DOHH2 (cell line): ENCODE results near the gene KIAA0408.

Experiments
- H3F3A ChIP-seq: fragments of 200-600 bp; sonication (generic), shearing (Covaris generic); 2 replicates; pipeline ENCODE4 v1.6.0; 2016; ENCODE audit warnings: antibody characterized with exemption, mild to moderate bottlenecking; ENCODE audit not compliant: control insufficient read depth, insufficient read depth
- H3K27ac ChIP-seq: fragments of 200-600 bp; sonication (generic); 2 replicates; pipeline ENCODE4 v1.5.1; 2014; ENCODE audit warnings: low read depth, mild to moderate bottlenecking, low read length, moderate library complexity
- H3K27me3 ChIP-seq: fragments of 200-600 bp; sonication (generic); 2 replicates; pipeline ENCODE4 v1.6.1; 2014; ENCODE audit warnings: mild to moderate bottlenecking, low read length, mixed read lengths; ENCODE audit not compliant: control insufficient read depth
- H3K36me3 ChIP-seq: fragments of 200-600 bp; sonication (generic); 2 replicates; pipeline ENCODE4 v1.6.1; 2014; ENCODE audit warnings: mild to moderate bottlenecking, low read length, moderate library complexity, mixed read lengths; ENCODE audit not compliant: control insufficient read depth
- H3K4me1 ChIP-seq: fragments of 200-600 bp; sonication (generic); 2 replicates; pipeline ENCODE4 v1.6.1; 2014; ENCODE audit warnings: mild to moderate bottlenecking, low read length, mixed read lengths; ENCODE audit not compliant: control insufficient read depth
- H3K4me2 ChIP-seq: fragments of 200-600 bp; sonication (generic); 2 replicates; pipeline ENCODE4 v1.6.0; 2014; ENCODE audit warnings: mild to moderate bottlenecking, low read length, moderate library complexity
- H3K4me3 ChIP-seq: fragments of 200-600 bp; sonication (generic); 2 replicates; pipeline ENCODE4 v1.5.1; 2014; ENCODE audit warnings: mild to moderate bottlenecking, low read length, mixed read lengths
- H3K79me2 ChIP-seq: fragments of 200-600 bp; sonication (generic); 2 replicates; pipeline ENCODE4 v1.6.1; 2014; ENCODE audit warnings: mild to moderate bottlenecking, low read length, mixed read lengths; ENCODE audit not compliant: control insufficient read depth
- H3K9me2 ChIP-seq: fragments of 200-600 bp; sonication (generic); replicated peaks from 2 replicates; pipeline ENCODE4 v1.6.1; 2014; ENCODE audit warnings: mild to moderate bottlenecking, low read length, mixed read lengths; ENCODE audit not compliant: control insufficient read depth
- H3K9me3 ChIP-seq: fragments of 200-600 bp; sonication (generic); 2 replicates; pipeline ENCODE4 v1.6.1; 2014; ENCODE audit warnings: antibody characterized with exemption, low read length, mixed read lengths; ENCODE audit not compliant: control insufficient read depth, insufficient read depth
- H4K20me1 ChIP-seq: fragments of 200-600 bp; sonication (generic); 2 replicates; pipeline ENCODE4 v1.6.0; 2014; ENCODE audit warnings: low read depth, mild to moderate bottlenecking, antibody characterized with exemption, low read length, moderate library complexity; ENCODE audit not compliant: control insufficient read depth, insufficient read depth
- EZH2phosphoT487 ChIP-seq: fragments of 200-600 bp; sonication (generic); IDR thresholded peaks from 2 replicates; pipeline ENCODE4 v1.6.1; 2017; ENCODE audit warnings: borderline replicate concordance, mild to moderate bottlenecking, antibody characterized with exemption, low read length, moderate library complexity, mixed read lengths
- TF ChIP-seq, protein P1 (sequence below): fragments of 200-600 bp; sonication (generic); IDR thresholded peaks from one replicate; pipeline ENCODE4 v1.5.1; 2014; ENCODE audit warnings: antibody characterized with exemption, mild to moderate bottlenecking, low read depth, low read length; ENCODE audit not compliant: poor library complexity, severe bottlenecking

The KIAA0408 gene

DNA sequence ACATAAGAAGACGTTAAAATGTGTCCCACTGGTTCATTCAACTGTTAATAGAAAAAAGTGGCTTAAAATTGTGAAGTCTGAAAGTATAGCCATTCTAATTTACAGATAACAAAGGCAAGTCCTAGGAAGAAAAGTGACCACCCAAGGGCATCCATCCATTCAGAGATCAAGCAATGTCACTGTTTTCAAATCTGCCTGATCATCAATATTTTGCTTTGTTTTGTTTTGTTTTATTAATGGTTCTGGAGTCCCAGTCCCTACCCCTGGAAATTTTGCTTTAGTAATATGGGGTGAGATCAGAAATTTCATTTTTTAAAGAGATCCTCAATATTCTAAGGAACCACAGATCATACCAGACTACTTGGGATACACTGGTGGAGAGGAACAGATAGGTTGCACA lies 17.3 kb downstream of the KIAA0408 start:
- Histone ChIP-seq H3F3A (no peaks in the 10 kb centered on the region), H3K9me3 (no peaks in the 10 kb centered on the region), H3K27me3 (0 out of 2 replicates have a peak, but pooled peaks cover 3% of the 10 kb centered on the region), H3K9me2 (no peaks in the 10 kb centered on the region), H3K79me2 (no peaks in the 10 kb centered on the region), H3K4me1 (no peaks in the 10 kb centered on the region), H3K4me2 (no peak overlapping the region), H3K4me3 (no peak overlapping the region), H4K20me1 (no peaks in the 10 kb centered on the region), H3K27ac (no peak overlapping the region), H3K36me3 (no peaks in the 10 kb centered on the region)
- no peak for TF ChIP-seq EZH2phosphoT487
- TF ChIP-seq, protein P1, sequence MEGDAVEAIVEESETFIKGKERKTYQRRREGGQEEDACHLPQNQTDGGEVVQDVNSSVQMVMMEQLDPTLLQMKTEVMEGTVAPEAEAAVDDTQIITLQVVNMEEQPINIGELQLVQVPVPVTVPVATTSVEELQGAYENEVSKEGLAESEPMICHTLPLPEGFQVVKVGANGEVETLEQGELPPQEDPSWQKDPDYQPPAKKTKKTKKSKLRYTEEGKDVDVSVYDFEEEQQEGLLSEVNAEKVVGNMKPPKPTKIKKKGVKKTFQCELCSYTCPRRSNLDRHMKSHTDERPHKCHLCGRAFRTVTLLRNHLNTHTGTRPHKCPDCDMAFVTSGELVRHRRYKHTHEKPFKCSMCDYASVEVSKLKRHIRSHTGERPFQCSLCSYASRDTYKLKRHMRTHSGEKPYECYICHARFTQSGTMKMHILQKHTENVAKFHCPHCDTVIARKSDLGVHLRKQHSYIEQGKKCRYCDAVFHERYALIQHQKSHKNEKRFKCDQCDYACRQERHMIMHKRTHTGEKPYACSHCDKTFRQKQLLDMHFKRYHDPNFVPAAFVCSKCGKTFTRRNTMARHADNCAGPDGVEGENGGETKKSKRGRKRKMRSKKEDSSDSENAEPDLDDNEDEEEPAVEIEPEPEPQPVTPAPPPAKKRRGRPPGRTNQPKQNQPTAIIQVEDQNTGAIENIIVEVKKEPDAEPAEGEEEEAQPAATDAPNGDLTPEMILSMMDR: no peak

DNA sequence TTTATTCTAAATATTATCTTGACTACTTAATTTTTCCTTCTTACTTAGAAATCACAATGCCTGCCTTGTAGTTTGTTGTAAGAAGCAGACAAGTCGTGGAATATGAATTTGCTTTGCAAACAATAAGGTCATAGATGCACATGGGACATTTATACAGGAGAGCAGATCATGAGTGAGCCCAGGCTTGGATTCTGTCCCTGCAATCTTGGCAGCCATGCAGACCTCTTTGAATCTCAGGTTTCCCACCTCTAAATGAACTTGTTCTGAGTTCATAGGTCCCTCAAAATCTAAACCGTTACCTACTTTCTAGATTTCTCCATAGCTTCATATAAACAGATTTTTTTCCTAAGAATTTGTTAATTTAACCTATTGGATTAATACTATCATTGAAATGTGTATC lies 19.5 kb downstream of the KIAA0408 start:
- Histone ChIP-seq H3K4me3 (no peak overlapping the region), H3K9me3 (no peaks in the 10 kb centered on the region), H3F3A (no peaks in the 10 kb centered on the region), H3K9me2 (no peaks in the 10 kb centered on the region), H3K4me2 (no peak overlapping the region), H3K27ac (no peak overlapping the region), H3K4me1 (no peaks in the 10 kb centered on the region), H3K36me3 (no peaks in the 10 kb centered on the region), H3K79me2 (no peaks in the 10 kb centered on the region), H4K20me1 (no peaks in the 10 kb centered on the region), H3K27me3 (no peaks in the 10 kb centered on the region)
- TF ChIP-seq, protein P1: no peak
- TF ChIP-seq EZH2phosphoT487: no peak

DNA sequence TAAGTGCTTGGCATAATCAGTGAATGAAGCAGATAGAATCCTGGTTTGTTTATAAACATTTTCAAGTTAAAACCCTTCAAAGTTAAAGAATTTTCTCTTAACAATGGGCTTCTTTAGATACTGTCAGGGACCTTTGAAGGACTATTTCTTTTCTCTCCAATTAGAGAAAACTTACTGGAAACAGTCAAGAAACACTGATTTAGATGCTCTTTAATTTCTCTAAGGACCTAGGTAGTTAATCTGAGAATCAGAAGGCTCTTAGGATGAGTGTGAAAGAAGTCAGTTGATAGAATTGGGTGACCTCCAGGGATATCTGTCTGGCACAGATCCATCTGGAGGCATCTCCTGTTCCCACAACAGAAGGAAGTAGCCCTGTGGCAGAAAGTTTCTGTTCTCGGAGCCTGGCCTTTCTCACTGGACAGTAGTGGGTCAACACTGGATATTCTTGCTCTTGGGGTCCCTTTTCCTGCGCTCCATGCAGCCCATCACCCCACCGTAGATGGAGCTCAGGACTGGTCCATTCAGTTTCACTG lies 22.5 kb downstream of the KIAA0408 start:
- no peaks in the 10 kb centered on the region for H3K4me1 ChIP-seq
- H3K4me3 ChIP-seq: no peak overlapping the region
- H3K36me3 ChIP-seq: no peaks in the 10 kb centered on the region
- H3K4me2 ChIP-seq: no peak overlapping the region
- H3K79me2 ChIP-seq: no peaks in the 10 kb centered on the region
- H3K9me3 ChIP-seq: no peaks in the 10 kb centered on the region
- no peak for TF ChIP-seq EZH2phosphoT487
- TF ChIP-seq, protein P1: no peak
- no peaks in the 10 kb centered on the region for H4K20me1 ChIP-seq
- H3K27ac ChIP-seq: no peak overlapping the region
- peaks cover 3% of the 10 kb centered on the region; the same call in 1 of the 2 replicates for H3K27me3 ChIP-seq
- no peaks in the 10 kb centered on the region for H3F3A ChIP-seq
- no peaks in the 10 kb centered on the region for H3K9me2 ChIP-seq
